Measurements from ENCODE around the gene NPIPA5.
"Not testable (repeated sequence)": the region's sequence is repeated elsewhere in the genome, so short reads cannot be mapped to it uniquely, and the experiment has no call there.

Gene NPIPA5

GRCh38 chr16:15388060-15388459, 10.0 kb upstream of the NPIPA5 start:
- not testable (repeated sequence) for DNase-seq

GRCh38 chr16:15382810-15383209, 4.7 kb upstream of the NPIPA5 start:
- DNase-seq = not testable (repeated sequence)

GRCh38 chr16:15357495-15357894, 20.6 kb downstream of the NPIPA5 start:
- DNase-seq = not testable (repeated sequence)

GRCh38 chr16:15354846-15355245, 23.2 kb downstream of the NPIPA5 start:
- not testable (repeated sequence) for DNase-seq

- not testable (repeated sequence) for DNase-seq
These were observed 25.2 kb downstream of the NPIPA5 start for GRCh38 chr16:15352852-15353251.

GRCh38 chr16:15351745-15352144, 26.3 kb downstream of the NPIPA5 start:
- not testable (repeated sequence) for DNase-seq

GRCh38 chr16:15351251-15351650, 26.8 kb downstream of the NPIPA5 start:
- DNase-seq = not testable (repeated sequence)

GRCh38 chr16:15348721-15349120, 29.4 kb downstream of the NPIPA5 start:
- DNase-seq = not testable (repeated sequence)

- not testable (repeated sequence) for DNase-seq
These were observed 35.8 kb downstream of the NPIPA5 start for GRCh38 chr16:15342337-15342736.

GRCh38 chr16:15338986-15339385, 39.1 kb downstream of the NPIPA5 start:
- not testable (repeated sequence) for DNase-seq

GRCh38 chr16:15337974-15338605, 40.0 kb downstream of the NPIPA5 start:
- not testable (repeated sequence) for DNase-seq

GRCh38 chr16:15335609-15336008, 42.5 kb downstream of the NPIPA5 start:
- DNase-seq = not testable (repeated sequence)

- DNase-seq = not testable (repeated sequence)
These were observed 44.1 kb downstream of the NPIPA5 start for GRCh38 chr16:15333969-15334368.

- not testable (repeated sequence) for DNase-seq
These were observed 47.1 kb downstream of the NPIPA5 start for GRCh38 chr16:15330978-15331377.

- DNase-seq = not testable (repeated sequence)
These were observed 53.1 kb downstream of the NPIPA5 start for GRCh38 chr16:15324954-15325353.

GRCh38 chr16:15323373-15323772, 54.7 kb downstream of the NPIPA5 start:
- not testable (repeated sequence) for DNase-seq

- DNase-seq = not testable (repeated sequence)
These were observed 56.9 kb downstream of the NPIPA5 start for GRCh38 chr16:15321221-15321620.

GRCh38 chr16:15314562-15314961, 63.5 kb downstream of the NPIPA5 start:
- DNase-seq = not testable (repeated sequence)
